Upper lobe of left lung (tissue), 4 donors: Measurements from ENCODE around the gene XXYLT1.

Experiments used
- CTCF ChIP-seq, 6 experiments: fragments of 450-650 bp in 4 of 6; fragments of 200-600 bp in 2 of 6; sonication (generic) in 2 of 6; IDR thresholded peaks; one replicate each; pipeline ENCODE4 v1.5.1; 2016 to 2019; ENCODE audit warnings: antibody characterized with exemption in 6 of 6
- POLR2A ChIP-seq, 4 donors: fragments of 450-650 bp; IDR thresholded peaks; one replicate each; pipeline ENCODE4 v1.5.1; 2016 to 2017; ENCODE audit warnings: antibody characterized with exemption in 4 of 4, mild to moderate bottlenecking in 2 of 4
- POLR2AphosphoS5 ChIP-seq, 2 donors: sonication (generic); formaldehyde crosslinking; IDR thresholded peaks; one replicate each; pipeline ENCODE4 v1.5.1; 2017; ENCODE audit warnings: antibody characterized with exemption in 2 of 2

DNA sequence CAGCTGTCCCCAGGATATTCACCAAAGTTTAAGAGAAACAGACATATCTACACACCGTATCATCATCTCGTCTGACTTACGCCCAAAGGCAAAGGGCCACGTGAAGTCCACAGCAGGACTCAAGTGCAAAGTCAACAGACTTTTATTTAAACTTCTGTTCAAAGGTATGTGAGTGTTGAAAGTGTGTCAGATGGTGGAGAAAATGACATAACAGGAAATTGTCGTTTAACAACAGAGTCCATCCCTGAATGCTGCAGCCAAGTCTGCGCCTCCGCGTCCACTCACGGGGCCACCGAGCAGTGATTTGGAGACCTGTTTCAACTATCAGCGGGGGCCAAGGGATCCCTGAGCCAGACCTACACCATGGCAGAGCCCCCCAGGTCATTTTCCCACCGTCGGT, 165.6 kb downstream of the XXYLT1 start:
- no peak for TF ChIP-seq POLR2AphosphoS5 (IDR thresholded peaks at IDR 0.05)
- TF ChIP-seq CTCF (IDR thresholded peaks at IDR 0.05) = no peak
- TF ChIP-seq POLR2A (IDR thresholded peaks at IDR 0.05) = no peak
